C1 segment of cervical spinal cord (tissue), 14 donors: ENCODE results near the gene PDCD2L.
"Not testable (repeated sequence)": the region's sequence is repeated elsewhere in the genome, so short reads cannot be mapped to it uniquely, and the experiment has no call there.

Experiments used
- DNase-seq, 14 donors: peaks; one replicate each; lab custom pipeline; 2025; lab: John Stamatoyannopoulos, UW

Gene PDCD2L, protein sequence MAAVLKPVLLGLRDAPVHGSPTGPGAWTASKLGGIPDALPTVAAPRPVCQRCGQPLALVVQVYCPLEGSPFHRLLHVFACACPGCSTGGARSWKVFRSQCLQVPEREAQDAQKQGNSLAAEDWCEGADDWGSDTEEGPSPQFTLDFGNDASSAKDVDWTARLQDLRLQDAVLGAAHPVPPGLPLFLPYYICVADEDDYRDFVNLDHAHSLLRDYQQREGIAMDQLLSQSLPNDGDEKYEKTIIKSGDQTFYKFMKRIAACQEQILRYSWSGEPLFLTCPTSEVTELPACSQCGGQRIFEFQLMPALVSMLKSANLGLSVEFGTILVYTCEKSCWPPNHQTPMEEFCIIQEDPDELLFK

DNA sequence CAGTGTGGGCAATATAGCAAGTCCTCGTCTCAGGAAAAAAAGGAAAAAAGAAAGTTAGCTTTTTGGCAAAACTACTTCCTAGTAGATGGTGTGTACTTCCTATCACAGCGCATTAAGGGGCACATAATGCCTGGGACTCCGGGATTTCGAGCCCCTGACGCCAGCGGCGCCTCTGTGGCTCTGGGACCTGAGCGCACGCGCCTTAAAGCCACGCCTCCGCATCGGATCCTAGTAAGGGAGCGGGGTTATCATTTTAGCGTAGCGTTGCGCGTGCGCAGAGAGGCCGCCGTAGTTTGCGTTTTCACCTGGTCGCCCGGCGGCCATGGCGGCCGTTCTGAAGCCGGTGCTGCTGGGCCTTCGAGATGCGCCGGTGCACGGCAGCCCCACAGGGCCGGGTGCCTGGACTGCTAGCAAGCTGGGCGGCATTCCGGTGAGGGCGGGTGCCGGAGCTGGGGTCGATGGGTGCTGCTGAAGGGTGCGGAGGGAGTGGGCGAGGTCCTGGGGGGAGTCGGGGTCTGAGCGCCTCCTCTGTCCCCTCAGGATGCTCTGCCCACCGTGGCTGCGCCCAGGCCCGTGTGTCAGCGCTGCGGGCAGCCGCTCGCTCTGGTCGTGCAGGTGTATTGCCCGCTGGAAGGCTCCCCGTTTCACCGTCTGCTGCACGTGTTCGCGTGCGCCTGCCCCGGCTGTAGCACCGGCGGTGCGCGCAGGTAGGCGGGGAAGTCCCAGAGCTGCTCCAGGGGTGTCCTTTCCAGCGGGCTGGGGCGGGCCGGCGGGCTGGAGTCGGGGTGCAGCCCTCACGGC lies at the start of gene PDCD2L:
PDCD2L (plus strand) TSS at position 291 of the 801 bp plus-strand sequence; CDS start at position 323, 32 bp downstream.
- peak in 13 of 14 donors; percentile 6 to 82 (median 56) for DNase-seq

DNA sequence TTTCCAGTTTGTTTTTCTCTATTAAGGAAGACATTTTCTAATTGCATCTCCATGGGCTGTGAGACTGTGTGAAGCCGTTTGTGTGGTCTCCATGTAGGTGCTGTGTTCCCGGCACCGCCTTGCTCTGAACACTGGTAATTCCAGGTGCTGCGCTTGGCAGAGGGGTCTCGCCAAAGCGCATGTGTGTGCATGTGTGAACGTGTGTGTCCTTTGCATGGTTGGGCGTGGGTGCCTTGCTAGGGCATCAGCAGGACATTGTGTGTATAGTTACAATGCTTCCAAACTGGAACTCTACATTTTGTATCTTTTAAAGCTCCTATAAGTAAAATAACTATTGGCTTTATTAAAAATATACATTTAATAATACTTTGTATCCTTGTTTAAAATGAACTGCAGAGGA lies 49.0 kb upstream of the PDCD2L start:
- no peak for DNase-seq

DNA sequence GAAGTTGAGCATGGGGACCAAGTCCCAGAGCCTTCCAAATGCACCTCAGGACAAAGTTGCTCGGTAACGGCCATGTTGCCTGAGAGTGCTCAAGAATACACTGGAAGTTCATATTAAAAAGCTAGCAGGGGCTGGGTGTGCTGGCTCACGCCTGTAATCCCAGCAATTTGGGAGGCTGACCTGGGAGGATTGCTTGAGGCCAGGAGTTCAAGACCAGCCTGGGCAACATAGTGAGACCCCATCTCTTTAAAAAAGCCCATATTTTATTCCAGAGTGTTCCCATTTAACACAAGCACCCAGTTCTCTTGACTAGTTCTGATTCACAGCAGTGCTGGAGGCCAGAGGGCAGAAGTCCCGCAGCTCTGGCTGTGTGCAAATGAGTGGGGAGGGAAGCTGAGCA lies 47.3 kb upstream of the PDCD2L start:
- no peak for DNase-seq

- no peak for DNase-seq
These were observed 46.8 kb upstream of the PDCD2L start for GRCh38 chr19:34357431-34357830.

GRCh38 chr19:34359140-34359953 lies 44.9 kb upstream of the PDCD2L start:
- DNase-seq, result peak; percentile 59 to 94 (median 83)

- DNase-seq, result no peak
These were observed 44.3 kb upstream of the PDCD2L start for GRCh38 chr19:34359954-34360315.

GRCh38 chr19:34360354-34360909 lies 43.8 kb upstream of the PDCD2L start:
- no peak for DNase-seq

GRCh38 chr19:34362679-34363069 lies 41.5 kb upstream of the PDCD2L start:
- no peak for DNase-seq

- DNase-seq, result no peak
These were observed 41.1 kb upstream of the PDCD2L start for GRCh38 chr19:34363094-34363493.

DNA sequence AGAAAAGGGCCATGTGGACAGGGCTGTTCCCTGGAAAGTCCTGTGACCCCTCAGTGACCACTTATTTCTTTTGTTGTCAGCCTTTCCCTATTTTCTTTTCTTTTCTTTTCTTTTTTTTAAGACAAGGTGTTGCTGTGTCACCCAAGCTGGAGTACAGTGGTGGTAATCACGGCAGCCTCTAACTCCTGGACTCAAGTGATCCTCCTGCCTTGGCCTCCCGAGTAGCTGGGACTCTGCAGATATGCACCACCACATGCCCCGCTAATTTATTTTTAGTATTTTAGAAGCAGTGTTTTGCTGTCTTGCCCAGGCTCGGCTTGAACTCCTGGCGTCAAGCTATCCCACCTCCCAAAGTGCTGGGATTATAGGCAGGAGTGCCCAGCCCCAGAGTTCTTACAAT lies 40.3 kb upstream of the PDCD2L start:
- no peak for DNase-seq

- DNase-seq, result no peak
These were observed 39.8 kb upstream of the PDCD2L start for GRCh38 chr19:34364462-34364829.

- DNase-seq, result peak in 12 of 14 donors; percentile 19 to 73 (median 34)
These were observed 39.3 kb upstream of the PDCD2L start, which contains the start of gene GPI for GRCh38 chr19:34364830-34365462. Gene GPI (plus strand): TSS chr19:34365196. CDS start chr19:34365267, 71 bp downstream.

DNA sequence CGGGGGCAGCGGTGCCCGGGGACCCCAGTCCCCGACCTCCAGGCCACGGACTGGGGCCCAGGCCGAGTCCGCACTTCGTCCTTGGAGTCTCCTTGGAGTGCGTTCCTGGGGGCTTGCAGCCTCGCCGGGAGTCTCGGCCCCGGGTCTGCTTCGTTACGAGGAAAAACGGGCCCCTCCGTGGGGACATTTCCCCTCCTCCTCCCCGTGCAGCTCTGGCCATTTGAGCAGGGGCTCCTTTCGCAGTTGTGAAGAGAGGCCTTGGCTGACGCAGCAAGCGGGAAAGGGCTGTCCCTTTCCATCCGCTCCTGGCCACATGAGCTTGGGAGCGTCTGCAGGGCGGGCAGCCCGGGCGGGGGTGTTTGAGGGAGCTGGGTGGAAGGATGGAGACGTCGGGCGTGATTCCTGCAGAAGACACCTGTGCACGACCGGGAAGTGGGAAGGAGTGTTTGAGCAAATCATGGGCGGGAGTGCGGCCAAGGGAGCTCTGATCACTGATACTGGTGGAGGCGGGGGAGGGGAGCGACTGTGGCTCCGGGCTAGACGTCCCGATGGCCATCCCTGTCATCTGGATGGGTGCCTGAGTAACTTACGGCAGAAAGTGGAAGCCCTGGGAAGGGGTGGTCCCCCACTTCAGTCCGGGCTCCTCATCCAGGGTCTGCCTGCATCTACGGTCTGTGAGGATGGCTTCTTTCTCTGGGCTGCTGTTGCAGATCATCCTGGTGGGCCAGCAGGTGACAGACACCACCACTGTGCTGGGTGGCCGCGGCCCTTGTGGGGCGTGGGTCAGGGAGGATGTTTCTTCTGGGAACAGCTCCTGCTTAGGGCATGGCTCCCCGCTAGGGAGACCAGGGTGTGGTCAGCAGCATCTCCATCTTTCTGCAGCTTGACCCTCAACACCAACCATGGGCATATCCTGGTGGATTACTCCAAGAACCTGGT lies 38.5 kb upstream of the PDCD2L start:
- DNase-seq, result peak in 8 of 14 donors; percentile 5 to 55 (median 24)

DNA sequence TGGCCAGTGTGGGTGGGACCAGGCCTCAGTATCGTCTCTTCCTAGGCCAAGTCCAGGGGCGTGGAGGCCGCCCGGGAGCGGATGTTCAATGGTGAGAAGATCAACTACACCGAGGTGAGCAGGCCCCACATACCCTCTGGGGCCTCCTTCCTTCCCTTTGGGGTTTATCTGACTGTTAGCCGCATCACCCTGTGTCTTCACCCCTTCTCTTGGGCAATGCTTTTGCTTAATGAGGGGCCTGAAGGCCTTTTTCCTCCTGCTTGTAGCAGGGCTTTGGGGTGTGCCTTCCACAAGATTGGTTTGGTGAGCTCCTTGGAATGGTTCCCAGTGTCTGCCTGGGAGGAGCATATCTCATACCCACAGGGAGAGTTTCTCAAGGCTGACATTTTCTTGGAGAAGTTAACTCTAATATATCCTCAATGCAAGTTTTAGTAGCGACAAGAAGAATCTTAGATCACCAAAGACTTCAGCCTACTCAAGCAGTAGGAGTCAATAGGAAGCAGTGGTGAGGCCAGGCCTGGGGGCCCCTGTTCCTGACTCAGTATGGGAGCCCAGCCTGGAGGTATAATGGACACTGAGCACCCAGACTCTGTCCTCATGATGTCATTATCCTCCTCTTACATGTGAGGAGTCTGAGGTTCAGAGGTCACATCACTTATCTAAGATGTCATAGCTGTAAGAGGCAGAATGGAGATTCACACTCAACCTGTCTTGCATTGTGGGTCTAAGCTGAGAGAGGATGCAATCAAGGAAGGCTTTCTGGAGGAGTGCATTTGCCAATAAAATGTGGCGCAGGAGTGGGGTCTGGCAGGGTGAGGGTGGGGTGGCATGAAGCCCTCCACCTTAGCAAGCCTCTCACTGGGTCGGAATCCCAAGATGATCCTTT lies 37.2 kb upstream of the PDCD2L start:
- no peak for DNase-seq

DNA sequence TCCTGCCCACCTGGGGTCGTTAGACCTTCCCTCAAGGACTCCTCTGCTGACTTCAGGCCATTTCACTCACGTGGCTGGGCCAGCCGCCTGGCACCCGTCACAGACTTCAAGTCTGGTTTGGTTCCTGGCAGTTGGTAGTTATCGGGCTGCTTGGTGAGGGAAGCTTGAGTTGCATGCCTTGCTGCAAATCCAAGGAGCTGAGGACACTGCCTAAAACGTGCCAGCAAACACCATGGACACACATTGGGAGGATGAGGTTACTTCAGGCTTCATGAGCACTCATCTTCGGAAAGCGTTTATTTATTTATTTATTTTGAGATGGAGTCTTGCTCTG lies 36.6 kb upstream of the PDCD2L start:
- DNase-seq, result peak in 1 of 14 donors; percentile 10

DNA sequence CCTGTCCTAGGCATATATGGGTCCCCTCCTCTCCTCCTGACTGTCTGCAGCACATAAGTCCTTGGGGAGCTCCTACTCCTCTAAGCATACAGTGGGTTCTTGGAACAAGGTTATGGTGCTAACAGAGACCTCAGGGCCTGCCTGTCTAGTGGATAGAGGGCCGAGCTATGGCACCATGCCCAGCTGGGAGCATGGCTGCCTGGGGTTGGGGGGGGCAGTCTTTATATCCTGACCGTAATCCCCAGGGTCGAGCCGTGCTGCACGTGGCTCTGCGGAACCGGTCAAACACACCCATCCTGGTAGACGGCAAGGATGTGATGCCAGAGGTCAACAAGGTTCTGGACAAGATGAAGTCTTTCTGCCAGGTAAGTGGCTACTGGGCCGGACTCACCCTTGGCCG lies 35.9 kb upstream of the PDCD2L start:
- DNase-seq, result no peak

- DNase-seq, result not testable (repeated sequence)
These were observed 35.0 kb upstream of the PDCD2L start for GRCh38 chr19:34369166-34369565.

- no peak for DNase-seq
These were observed 34.1 kb upstream of the PDCD2L start for GRCh38 chr19:34370117-34370516.

DNA sequence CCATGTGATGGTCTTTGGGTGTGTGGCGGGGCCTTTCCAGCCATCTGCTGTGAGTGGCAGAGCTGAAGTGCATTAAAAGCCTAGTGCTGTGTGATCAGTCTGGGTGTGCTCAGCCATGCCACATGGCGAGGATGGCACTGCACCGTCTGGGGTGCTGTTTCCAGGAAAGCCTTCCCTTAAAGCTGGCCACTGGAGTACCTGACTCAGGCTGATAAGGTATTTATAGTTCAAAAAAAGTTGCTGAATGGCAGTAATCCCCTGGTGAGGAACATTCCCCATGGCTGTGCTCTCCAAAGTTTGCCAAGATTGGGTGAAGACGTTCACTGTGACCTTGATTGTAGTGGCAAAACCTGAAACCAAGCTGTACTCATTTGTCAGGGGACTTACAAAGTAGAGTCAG lies 33.2 kb upstream of the PDCD2L start:
- DNase-seq, result no peak
